GM12878 (cell line): ENCODE results near the gene PPP1R9B. TPM values are rescaled to one million over a fixed set of nuclear protein-coding genes. Genes with fewer than 3 reads are reported as not detected.

Source experiments
- CHD4 ChIP-seq: fragments of 200-600 bp; sonication (generic); IDR thresholded peaks from 2 replicates; pipeline ENCODE4 v1.6.1; 2016; ENCODE audit warnings: mild to moderate bottlenecking
- EED ChIP-seq: sonication (generic); IDR thresholded peaks from 2 replicates; pipeline ENCODE4 v1.6.1; 2016; ENCODE audit warnings: antibody characterized with exemption, low read depth
- KLF5 ChIP-seq: fragments of 450-650 bp; IDR thresholded peaks from 2 replicates; pipeline ENCODE4 v1.6.1; 2014; ENCODE audit warnings: mild to moderate bottlenecking; ENCODE audit not compliant: partially characterized antibody
- MXI1 ChIP-seq: fragments of 150-350 bp; IDR thresholded peaks from 2 replicates; pipeline ENCODE4 v1.6.1; 2011; ENCODE audit warnings: low read depth, mild to moderate bottlenecking, inconsistent platforms, low read length, improper control_type of control experiment
- NBN ChIP-seq: fragments of 450-650 bp; IDR thresholded peaks from 2 replicates; pipeline ENCODE4 v1.6.1; 2016
- REST ChIP-seq: IDR thresholded peaks from 2 replicates; pipeline ENCODE4 v1.6.1; 2012; ENCODE audit warnings: mild to moderate bottlenecking, low read depth, low read length
- TCF12 ChIP-seq: IDR thresholded peaks from 2 replicates; pipeline ENCODE4 v1.6.1; 2011; ENCODE audit warnings: low read depth, mild to moderate bottlenecking, low read length
- polyA plus RNA-seq, 11 experiments: library from polyadenylated mRNA; depleted of rRNA in 4 of 11; unstranded in 6 of 11; stranded (reverse) in 5 of 11; fragments of >200 nt; fragmentation: Nextera tagmentation in 4 of 11; fragmentation: Illumina TruSeq in 1 of 11; extraction: Ambion mirVana in 4 of 11; extraction: Trizol in 1 of 11; gene quantifications; 1 replicate in 1 of 11; 2 replicates in 10 of 11; pipeline versions ENCODE4 v1.2.1 to v1.2.3, GENCODE V29; 2011 to 2016; ENCODE audit warnings: inconsistent platforms in 2 of 11, missing spikeins in 2 of 11, low read depth in 1 of 11
- total RNA-seq, 4 experiments: library from RNA; depleted of rRNA in 3 of 4; stranded (reverse); fragments of >200 nt in 3 of 4; fragmentation: Illumina TruSeq in 1 of 4; extraction: Trizol in 1 of 4; gene quantifications; 2 replicates each; pipeline versions ENCODE4 v1.2.1 to v1.2.3, GENCODE V29; 2013 to 2021
- TF ChIP-seq, protein P1 (sequence below): fragments of 450-650 bp; IDR thresholded peaks from 2 replicates; pipeline ENCODE4 v1.6.1; 2014; ENCODE audit warnings: mild to moderate bottlenecking

PPP1R9B gene
- total and polyA plus RNA-seq, 10 of the 15 experiments (the other 5 are each of a cell fraction or from before 2014, with no cell fraction given) = 0.20 to 107 (median 37.5) TPM

- TF ChIP-seq MXI1 = peak; percentile 65; the same call in 1 of the 2 replicates
- TF ChIP-seq CHD4 = no peak
- no peak for TF ChIP-seq TCF12
- 0 out of 2 replicates have a peak, but pooled peaks have one; percentile 11 for TF ChIP-seq EED
- no peak for TF ChIP-seq REST
- peak; percentile 87 for TF ChIP-seq KLF5
- TF ChIP-seq NBN = peak; percentile 64; the same call in 1 of the 2 replicates
- TF ChIP-seq, protein P1, sequence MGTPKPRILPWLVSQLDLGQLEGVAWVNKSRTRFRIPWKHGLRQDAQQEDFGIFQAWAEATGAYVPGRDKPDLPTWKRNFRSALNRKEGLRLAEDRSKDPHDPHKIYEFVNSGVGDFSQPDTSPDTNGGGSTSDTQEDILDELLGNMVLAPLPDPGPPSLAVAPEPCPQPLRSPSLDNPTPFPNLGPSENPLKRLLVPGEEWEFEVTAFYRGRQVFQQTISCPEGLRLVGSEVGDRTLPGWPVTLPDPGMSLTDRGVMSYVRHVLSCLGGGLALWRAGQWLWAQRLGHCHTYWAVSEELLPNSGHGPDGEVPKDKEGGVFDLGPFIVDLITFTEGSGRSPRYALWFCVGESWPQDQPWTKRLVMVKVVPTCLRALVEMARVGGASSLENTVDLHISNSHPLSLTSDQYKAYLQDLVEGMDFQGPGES = peak; percentile 91
These were observed 55.5 kb downstream of the PPP1R9B start, which contains the start of gene PDK2 (continued) for GRCh38 chr17:50094753-50095619.
